M059J (cell line): ENCODE results near the gene TAS2R40. TPM values are rescaled to one million over a fixed set of nuclear protein-coding genes. Genes with fewer than 3 reads are reported as not detected.
"Not testable (repeated sequence)": the region's sequence is repeated elsewhere in the genome, so short reads cannot be mapped to it uniquely, and the experiment has no call there.

ENCODE experiments used
- DNase-seq: peaks from one replicate; pipeline ENCODE4 v3.0.0-alpha.2; 2012; ENCODE audit warnings: low read depth
- total RNA-seq: library from RNA; depleted of rRNA; stranded (reverse); fragments of >200 nt; shearing (Covaris generic); gene quantifications from 2 replicates; pipeline ENCODE4 v1.2.3, GENCODE V29; 2014; rRNA removed

TAS2R40 gene
- total RNA-seq, 1 experiment from 2014 or later, result not detected

DNA sequence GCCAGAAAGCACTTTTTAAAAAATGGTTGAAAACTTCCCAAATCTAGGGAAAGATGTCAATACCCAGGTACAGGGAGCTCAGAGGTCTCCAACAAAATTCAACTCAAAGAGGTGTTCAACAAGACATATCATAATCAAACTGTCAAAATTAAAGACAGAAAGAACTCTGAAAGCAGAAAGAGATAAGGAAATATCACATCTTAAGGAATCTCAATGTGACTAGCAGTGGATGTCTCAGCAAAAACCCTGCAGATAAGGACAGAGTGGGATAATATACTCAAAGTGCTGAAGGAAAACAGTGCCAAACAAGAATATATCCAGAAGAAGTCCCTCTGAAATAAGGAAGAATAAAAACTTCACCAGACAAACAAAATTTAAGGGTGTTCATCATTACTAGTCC, 28.4 kb downstream of the TAS2R40 start:
- DNase-seq, result no peak

DNA sequence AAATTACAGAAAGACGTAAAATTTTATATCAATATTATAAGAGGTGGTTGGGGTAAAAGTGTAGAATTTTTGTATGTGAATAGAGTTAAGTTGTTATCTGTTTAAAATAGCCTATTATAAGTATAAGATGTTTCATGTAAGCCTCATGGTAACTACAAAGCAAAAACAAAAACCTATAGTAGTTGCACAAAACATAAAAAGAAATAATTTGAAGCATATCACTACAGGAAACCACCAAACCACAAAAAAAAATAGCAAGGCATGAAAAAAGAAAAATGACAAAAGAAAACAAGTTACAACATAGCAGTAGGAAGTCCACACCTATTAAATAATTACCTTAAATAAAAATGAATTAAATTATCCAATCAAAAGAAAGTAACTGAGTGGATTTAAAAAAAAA, 29.0 kb downstream of the TAS2R40 start:
- DNase-seq, result no peak

DNA sequence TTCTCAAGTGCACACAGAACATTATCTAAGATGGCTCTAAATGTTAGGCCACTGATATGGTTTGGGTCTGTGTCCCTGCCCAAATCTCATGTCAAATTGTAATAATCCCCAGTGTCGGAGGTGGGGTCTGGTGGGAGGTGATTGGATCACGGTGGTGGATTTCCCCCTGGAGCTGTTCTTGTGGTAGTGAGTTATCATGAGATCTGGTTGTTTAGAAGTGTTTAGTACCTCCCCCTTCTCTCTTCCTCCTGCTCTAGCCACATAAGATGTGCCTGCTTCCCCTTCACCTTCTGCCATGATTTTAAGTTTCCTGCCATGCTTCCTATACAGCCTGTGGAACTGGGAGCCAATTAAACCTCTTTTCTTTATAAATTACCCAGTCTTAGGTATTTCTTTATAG, 30.2 kb downstream of the TAS2R40 start:
- no peak for DNase-seq

DNA sequence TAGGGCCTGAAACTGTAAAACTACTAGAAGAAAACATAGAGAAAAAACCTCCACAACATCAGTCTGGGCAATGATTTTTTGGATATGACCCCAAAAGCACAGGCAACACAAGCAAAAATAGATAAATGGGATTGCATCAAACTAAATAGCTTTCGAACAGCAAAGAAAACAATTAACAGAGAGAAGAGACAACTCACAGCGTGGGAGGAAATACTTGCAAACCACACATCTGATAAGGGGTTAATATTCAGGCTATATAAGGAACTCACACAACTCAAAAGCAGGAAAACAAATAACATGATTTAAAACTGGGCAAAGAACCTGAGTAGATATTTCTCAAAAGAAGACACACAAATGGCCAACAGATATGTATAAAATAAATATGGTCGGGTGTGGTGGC, 33.7 kb downstream of the TAS2R40 start:
- DNase-seq, result peak; percentile 17

DNA sequence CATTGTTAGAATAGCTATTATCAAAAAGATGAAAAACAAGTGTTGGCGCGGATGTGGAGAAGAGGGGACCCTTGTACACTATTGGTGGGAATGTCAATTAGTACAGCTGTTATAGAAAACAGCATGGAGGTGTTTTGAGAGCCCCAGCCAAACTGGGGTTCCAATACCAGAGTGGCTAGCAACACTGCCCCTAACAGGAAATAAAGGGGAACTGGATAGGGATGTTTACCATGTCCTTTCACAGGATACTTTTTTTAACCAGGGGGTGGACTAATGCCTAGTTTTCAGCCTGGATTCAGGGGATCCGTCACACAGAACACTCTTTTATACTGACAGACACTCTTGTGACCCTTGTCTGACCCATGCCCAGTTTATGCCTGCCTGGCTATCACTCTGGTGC, 34.5 kb downstream of the TAS2R40 start:
- DNase-seq, result no peak

DNA sequence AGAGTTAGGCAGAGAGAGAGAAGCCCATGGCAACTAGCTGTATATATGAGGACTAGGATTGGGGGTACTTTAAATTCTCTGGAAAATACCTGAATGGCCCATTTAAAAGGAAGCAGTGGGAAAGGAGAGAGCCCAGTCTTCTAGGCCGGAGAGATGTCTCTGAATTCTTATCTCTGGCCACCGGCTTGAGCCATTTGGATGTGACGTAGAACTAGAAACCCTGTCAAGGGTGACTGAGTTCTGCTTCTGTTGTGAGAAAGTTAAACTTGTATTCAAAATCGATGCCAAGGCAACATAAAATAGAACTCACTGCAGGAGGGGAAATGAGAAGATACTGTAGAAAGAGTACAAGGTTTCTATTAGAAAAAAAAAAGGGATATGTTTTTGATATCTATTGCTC, 35.1 kb downstream of the TAS2R40 start:
- no peak for DNase-seq

DNA sequence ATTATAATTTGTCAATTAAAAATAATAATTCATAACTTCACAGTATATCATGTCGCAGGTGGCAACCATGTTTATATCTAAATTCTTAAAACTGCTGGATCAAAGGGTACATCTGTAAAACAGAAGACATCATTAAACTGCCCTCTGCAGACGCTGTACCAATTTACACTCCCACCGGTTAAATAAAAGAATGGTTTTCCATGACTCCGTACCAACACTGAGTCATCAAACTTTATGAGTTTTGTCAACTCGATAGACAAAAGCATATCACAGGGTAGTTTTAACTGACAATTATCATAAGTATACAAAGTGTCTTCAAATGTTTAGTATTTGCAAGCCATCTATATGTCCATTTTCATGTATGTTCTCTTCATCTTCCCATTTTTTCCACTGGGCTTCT, 35.7 kb downstream of the TAS2R40 start:
- peak; percentile 69 for DNase-seq

DNA sequence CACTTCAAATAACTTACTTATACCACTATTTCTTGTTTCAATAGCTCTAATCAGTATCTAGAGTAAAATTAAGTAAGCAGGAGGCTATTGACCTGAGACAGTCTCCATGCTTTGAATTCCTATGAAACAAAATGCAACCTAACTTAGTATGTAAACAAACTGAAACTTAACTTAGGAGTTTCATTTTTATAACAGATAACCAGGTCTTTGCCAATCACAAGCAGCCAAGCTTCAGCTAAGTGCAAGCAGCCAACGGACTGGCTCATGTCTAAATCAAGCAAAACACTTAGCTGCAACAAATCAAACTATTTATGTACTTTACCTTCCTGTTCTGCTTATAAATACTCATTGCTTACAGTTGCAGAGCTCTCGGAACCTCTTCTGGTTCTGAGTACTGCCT, 37.0 kb downstream of the TAS2R40 start:
- DNase-seq, result peak; percentile 7

- DNase-seq, result no peak
Observed at GRCh38 chr7:143259765-143260164, 37.9 kb downstream of the TAS2R40 start.

DNA sequence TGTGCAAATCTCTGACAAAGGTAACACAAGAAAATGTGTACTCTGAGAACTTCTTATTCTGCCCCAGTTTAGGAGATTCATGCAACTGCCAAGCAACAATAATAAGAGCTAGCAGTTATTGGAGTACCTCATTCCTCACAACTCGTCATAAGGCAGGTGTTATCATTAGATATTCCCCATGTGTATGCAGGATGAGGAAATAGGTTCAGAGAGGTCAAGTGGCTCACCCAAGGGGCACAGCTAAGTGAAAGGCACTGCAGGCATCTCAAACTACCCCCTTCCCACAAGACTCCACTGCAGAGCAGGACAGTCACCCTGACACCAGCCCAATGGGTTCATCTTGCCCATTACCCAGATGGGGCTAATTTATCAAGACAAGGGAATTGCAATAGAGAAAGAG, 40.1 kb downstream of the TAS2R40 start:
- no peak for DNase-seq

DNA sequence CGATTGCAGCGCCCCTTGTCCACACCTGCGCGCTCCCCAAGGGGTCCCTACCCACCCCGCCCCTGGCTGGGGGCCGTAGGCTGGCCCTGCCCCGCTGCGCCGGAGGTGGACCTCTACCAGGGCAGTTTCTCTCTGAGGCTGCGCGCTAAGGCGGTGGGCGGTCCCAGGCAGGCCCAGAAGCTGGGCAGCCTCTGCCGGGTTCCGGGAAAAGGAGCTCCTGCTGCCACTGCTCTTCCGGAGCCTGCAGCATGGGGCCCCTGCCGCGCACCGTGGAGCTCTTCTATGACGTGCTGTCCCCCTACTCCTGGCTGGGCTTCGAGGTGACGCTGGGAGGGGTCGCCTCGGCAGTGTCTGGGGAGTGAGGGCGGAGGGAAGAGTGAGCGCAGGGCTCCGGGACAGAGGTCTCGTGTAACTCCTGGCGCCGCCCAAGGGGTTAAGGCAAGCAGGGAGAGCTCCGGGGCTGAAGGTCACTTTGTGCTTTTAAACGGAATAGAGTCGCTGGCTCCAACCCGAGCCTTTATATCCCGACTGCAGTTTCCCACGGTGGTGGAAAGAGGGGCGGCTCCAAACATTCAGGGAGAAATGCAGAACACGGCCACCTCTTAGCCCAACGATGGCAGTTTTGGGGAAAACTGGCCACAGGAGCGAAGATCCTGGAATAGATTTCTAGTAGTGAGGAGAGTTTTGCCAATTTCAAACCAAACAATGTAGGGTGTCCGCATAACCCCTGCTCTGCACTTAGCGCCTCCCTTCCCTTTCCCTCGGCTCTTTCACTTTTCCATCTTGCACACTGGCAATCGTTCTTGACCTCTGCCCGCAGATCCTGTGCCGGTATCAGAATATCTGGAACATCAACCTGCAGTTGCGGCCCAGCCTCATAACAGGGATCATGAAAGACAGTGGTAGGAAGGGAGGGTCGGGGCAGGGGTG, 41.7 kb downstream of the TAS2R40 start, which contains the start of gene GSTK1:
TSS of gene GSTK1 (plus strand) at position 176 of the 930 bp plus-strand sequence. CDS start at position 249, 73 bp downstream.
- DNase-seq, result peak; percentile 75

GRCh38 chr7:143264196-143264568, 42.3 kb downstream of the TAS2R40 start:
- not testable (repeated sequence) for DNase-seq

- no peak for DNase-seq
Observed at GRCh38 chr7:143265017-143265693, 43.3 kb downstream of the TAS2R40 start.

- no peak for DNase-seq
Observed at GRCh38 chr7:143269251-143269650, 47.4 kb downstream of the TAS2R40 start.

- no peak for DNase-seq
Observed at GRCh38 chr7:143271240-143271639, 49.4 kb downstream of the TAS2R40 start.

Other genes with a start within 250 kb of the TAS2R40 start
- not detected in 2 replicates for gene OR9A2, start 194.9 kb upstream of the TAS2R40 start, total RNA-seq
- not detected in 2 replicates for gene OR6V1, start 169.7 kb upstream of the TAS2R40 start, total RNA-seq
- gene PIP, start 90.0 kb upstream of the TAS2R40 start, total RNA-seq, result not detected in 2 replicates
- gene TAS2R39, start 38.6 kb upstream of the TAS2R40 start, total RNA-seq, result not detected in 2 replicates
- 127 and 133 TPM in 2 replicates for gene GSTK1, start 41.4 kb downstream of the TAS2R40 start, total RNA-seq
- 0.07 TPM in 1 of 2 replicates, not detected in the other for gene TMEM139, start 62.9 kb downstream of the TAS2R40 start, total RNA-seq
- gene CASP2, start 66.3 kb downstream of the TAS2R40 start, total RNA-seq, result 22.5 and 31.2 TPM in 2 replicates
- not detected in 2 replicates for gene CLCN1, start 94.1 kb downstream of the TAS2R40 start, total RNA-seq
- 0.79 and 1.5 TPM in 2 replicates for gene FAM131B, start 140.7 kb downstream of the TAS2R40 start, total RNA-seq
- 75.9 and 108 TPM in 2 replicates for gene ZYX, start 159.3 kb downstream of the TAS2R40 start, total RNA-seq
- gene EPHA1, start 186.8 kb downstream of the TAS2R40 start, total RNA-seq, result 0.20 and 0.30 TPM in 2 replicates
- gene TAS2R60, start 221.4 kb downstream of the TAS2R40 start, total RNA-seq, result not detected in 2 replicates